HEK293 (cell line): ENCODE results near the gene PMAIP1.

ENCODE experiments used
- CTCF ChIA-PET: fragments of 350-600 bp; formaldehyde crosslinking; extraction: SDS; loops from one replicate; lab custom pipeline; 2021; ENCODE audit warnings: antibody characterized with exemption; lab: Yijun Ruan, JAX
- POLR2A ChIA-PET: fragments of 300-600 bp; formaldehyde crosslinking; extraction: SDS; loops from one replicate; lab custom pipeline; 2020; ENCODE audit warnings: antibody characterized with exemption, inconsistent platforms; lab: Yijun Ruan, JAX
- H3K27ac ChIP-seq: fragments of 200-500 bp; sonication (Bioruptor generic); 2 replicates; pipeline ENCODE4 v1.5.1; 2014; ENCODE audit warnings: low read depth, low read length, control low read depth, inconsistent platforms; ENCODE audit errors: extremely low read depth
- H3K36me3 ChIP-seq, 2 experiments: fragments of 200-500 bp in 1 of 2; sonication (Bioruptor generic) in 1 of 2; 1 replicate in 1 of 2; 2 replicates in 1 of 2; pipeline ENCODE4 v1.5.1; 2014 to 2017; ENCODE audit warnings: inconsistent platforms in 2 of 2, low read length in 2 of 2; ENCODE audit not compliant: control insufficient read depth in 2 of 2, insufficient read depth in 1 of 2
- H3K4me1 ChIP-seq: fragments of 200-500 bp; sonication (Bioruptor generic); 2 replicates; pipeline ENCODE4 v1.5.1; 2014; ENCODE audit warnings: mild to moderate bottlenecking, low read length, inconsistent platforms; ENCODE audit not compliant: control insufficient read depth, insufficient read depth
- H3K4me3 ChIP-seq: 2 replicates; pipeline ENCODE4 v1.5.1; 2011; ENCODE audit warnings: low read depth, mild to moderate bottlenecking, control low read depth, low read length, moderate library complexity
- H3K9me3 ChIP-seq: fragments of 200-500 bp; sonication (Bioruptor generic); 2 replicates; pipeline ENCODE4 v1.5.1; 2014; ENCODE audit warnings: low read depth, low read length, inconsistent platforms; ENCODE audit not compliant: control insufficient read depth, insufficient read depth
- ATF2 ChIP-seq: fragments of 450-650 bp; formaldehyde crosslinking; IDR thresholded peaks from 2 replicates; pipeline ENCODE4 v1.5.1; 2016; ENCODE audit warnings: missing biosample characterization, missing genetic modification characterization, low read depth
- EGR2 ChIP-seq: fragments of 450-650 bp; formaldehyde crosslinking; IDR thresholded peaks from 2 replicates; pipeline ENCODE4 v1.5.1; 2016; ENCODE audit warnings: low read depth, missing biosample characterization, missing genetic modification characterization
- KLF10 ChIP-seq: fragments of 450-650 bp; IDR thresholded peaks from 2 replicates; pipeline ENCODE4 v1.5.1; 2018; ENCODE audit warnings: missing biosample characterization, mild to moderate bottlenecking, missing genetic modification characterization
- MYNN ChIP-seq: fragments of 450-650 bp; formaldehyde crosslinking; IDR thresholded peaks from 2 replicates; pipeline ENCODE4 v1.5.1; 2016; ENCODE audit warnings: missing biosample characterization, missing genetic modification characterization, borderline replicate concordance
- SP3 ChIP-seq: fragments of 450-650 bp; formaldehyde crosslinking; IDR thresholded peaks from 2 replicates; pipeline ENCODE4 v1.5.1; 2016; ENCODE audit warnings: missing biosample characterization, missing genetic modification characterization
- YY2 ChIP-seq: fragments of 450-650 bp; formaldehyde crosslinking; IDR thresholded peaks from 2 replicates; pipeline ENCODE4 v1.5.1; 2016; ENCODE audit warnings: missing biosample characterization, missing genetic modification characterization
- ZFP37 ChIP-seq: fragments of 450-650 bp; formaldehyde crosslinking; IDR thresholded peaks from 2 replicates; pipeline ENCODE4 v1.5.1; 2016; ENCODE audit warnings: missing biosample characterization, missing genetic modification characterization
- ZNF121 ChIP-seq: fragments of 450-650 bp; formaldehyde crosslinking; IDR thresholded peaks from 2 replicates; pipeline ENCODE4 v1.5.1; 2016; ENCODE audit warnings: missing biosample characterization, missing genetic modification characterization
- ZNF174 ChIP-seq: fragments of 450-650 bp; formaldehyde crosslinking; IDR thresholded peaks from 2 replicates; pipeline ENCODE4 v1.5.0; 2017; ENCODE audit warnings: missing biosample characterization, mild to moderate bottlenecking, missing genetic modification characterization
- ZNF302 ChIP-seq: fragments of 450-650 bp; formaldehyde crosslinking; IDR thresholded peaks from 2 replicates; pipeline ENCODE4 v1.5.1; 2016; ENCODE audit warnings: missing biosample characterization, missing genetic modification characterization, low read depth
- ZNF37A ChIP-seq: fragments of 450-650 bp; IDR thresholded peaks from 2 replicates; pipeline ENCODE4 v1.5.1; 2018; ENCODE audit warnings: missing biosample characterization, missing genetic modification characterization
- ZNF433 ChIP-seq: fragments of 450-650 bp; formaldehyde crosslinking; IDR thresholded peaks from 2 replicates; pipeline ENCODE4 v1.5.1; 2016; ENCODE audit warnings: missing biosample characterization, missing genetic modification characterization, low read depth
- ZNF514 ChIP-seq: fragments of 450-650 bp; formaldehyde crosslinking; IDR thresholded peaks from 2 replicates; pipeline ENCODE4 v1.5.1; 2016; ENCODE audit warnings: missing biosample characterization, missing genetic modification characterization
- ZNF561 ChIP-seq: fragments of 450-650 bp; IDR thresholded peaks from 2 replicates; pipeline ENCODE4 v1.5.1; 2018; ENCODE audit warnings: missing biosample characterization, missing genetic modification characterization, borderline replicate concordance
- ZNF624 ChIP-seq: fragments of 450-650 bp; formaldehyde crosslinking; IDR thresholded peaks from 2 replicates; pipeline ENCODE4 v1.5.1; 2017; ENCODE audit warnings: missing biosample characterization, missing genetic modification characterization
- ZNF701 ChIP-seq: fragments of 450-650 bp; formaldehyde crosslinking; IDR thresholded peaks from 2 replicates; pipeline ENCODE4 v1.5.1; 2016; ENCODE audit warnings: missing biosample characterization, missing genetic modification characterization
- ZNF76 ChIP-seq: fragments of 450-650 bp; formaldehyde crosslinking; IDR thresholded peaks from 2 replicates; pipeline ENCODE4; 2016; ENCODE audit warnings: low read depth, missing biosample characterization, missing genetic modification characterization, borderline replicate concordance
- TF ChIP-seq, protein P1 (sequence below): fragments of 450-650 bp; formaldehyde crosslinking; IDR thresholded peaks from 2 replicates; pipeline ENCODE4 v1.5.1; 2016; ENCODE audit warnings: missing biosample characterization, missing genetic modification characterization, borderline replicate concordance
- TF ChIP-seq, protein P2 (sequence below): fragments of 450-650 bp; formaldehyde crosslinking; IDR thresholded peaks from 2 replicates; pipeline ENCODE4 v1.5.1; 2017; ENCODE audit warnings: missing biosample characterization, missing genetic modification characterization
- TF ChIP-seq, protein P3 (sequence below): fragments of 450-650 bp; formaldehyde crosslinking; IDR thresholded peaks from 2 replicates; pipeline ENCODE4 v1.5.1; 2016; ENCODE audit warnings: missing biosample characterization, missing genetic modification characterization

Gene PMAIP1

GRCh38 chr18:59923539-59924196 lies 23.9 kb downstream of the PMAIP1 start (continued):
- TF ChIP-seq, protein P1, sequence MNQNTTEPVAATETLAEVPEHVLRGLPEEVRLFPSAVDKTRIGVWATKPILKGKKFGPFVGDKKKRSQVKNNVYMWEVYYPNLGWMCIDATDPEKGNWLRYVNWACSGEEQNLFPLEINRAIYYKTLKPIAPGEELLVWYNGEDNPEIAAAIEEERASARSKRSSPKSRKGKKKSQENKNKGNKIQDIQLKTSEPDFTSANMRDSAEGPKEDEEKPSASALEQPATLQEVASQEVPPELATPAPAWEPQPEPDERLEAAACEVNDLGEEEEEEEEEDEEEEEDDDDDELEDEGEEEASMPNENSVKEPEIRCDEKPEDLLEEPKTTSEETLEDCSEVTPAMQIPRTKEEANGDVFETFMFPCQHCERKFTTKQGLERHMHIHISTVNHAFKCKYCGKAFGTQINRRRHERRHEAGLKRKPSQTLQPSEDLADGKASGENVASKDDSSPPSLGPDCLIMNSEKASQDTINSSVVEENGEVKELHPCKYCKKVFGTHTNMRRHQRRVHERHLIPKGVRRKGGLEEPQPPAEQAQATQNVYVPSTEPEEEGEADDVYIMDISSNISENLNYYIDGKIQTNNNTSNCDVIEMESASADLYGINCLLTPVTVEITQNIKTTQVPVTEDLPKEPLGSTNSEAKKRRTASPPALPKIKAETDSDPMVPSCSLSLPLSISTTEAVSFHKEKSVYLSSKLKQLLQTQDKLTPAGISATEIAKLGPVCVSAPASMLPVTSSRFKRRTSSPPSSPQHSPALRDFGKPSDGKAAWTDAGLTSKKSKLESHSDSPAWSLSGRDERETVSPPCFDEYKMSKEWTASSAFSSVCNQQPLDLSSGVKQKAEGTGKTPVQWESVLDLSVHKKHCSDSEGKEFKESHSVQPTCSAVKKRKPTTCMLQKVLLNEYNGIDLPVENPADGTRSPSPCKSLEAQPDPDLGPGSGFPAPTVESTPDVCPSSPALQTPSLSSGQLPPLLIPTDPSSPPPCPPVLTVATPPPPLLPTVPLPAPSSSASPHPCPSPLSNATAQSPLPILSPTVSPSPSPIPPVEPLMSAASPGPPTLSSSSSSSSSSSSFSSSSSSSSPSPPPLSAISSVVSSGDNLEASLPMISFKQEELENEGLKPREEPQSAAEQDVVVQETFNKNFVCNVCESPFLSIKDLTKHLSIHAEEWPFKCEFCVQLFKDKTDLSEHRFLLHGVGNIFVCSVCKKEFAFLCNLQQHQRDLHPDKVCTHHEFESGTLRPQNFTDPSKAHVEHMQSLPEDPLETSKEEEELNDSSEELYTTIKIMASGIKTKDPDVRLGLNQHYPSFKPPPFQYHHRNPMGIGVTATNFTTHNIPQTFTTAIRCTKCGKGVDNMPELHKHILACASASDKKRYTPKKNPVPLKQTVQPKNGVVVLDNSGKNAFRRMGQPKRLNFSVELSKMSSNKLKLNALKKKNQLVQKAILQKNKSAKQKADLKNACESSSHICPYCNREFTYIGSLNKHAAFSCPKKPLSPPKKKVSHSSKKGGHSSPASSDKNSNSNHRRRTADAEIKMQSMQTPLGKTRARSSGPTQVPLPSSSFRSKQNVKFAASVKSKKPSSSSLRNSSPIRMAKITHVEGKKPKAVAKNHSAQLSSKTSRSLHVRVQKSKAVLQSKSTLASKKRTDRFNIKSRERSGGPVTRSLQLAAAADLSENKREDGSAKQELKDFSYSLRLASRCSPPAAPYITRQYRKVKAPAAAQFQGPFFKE (tag by site-specific recombination): no peak
- no peak for TF ChIP-seq SP3
- no peak for TF ChIP-seq ZNF76
- TF ChIP-seq ZNF37A (tag by site-specific recombination): no peak
- TF ChIP-seq, protein P2, sequence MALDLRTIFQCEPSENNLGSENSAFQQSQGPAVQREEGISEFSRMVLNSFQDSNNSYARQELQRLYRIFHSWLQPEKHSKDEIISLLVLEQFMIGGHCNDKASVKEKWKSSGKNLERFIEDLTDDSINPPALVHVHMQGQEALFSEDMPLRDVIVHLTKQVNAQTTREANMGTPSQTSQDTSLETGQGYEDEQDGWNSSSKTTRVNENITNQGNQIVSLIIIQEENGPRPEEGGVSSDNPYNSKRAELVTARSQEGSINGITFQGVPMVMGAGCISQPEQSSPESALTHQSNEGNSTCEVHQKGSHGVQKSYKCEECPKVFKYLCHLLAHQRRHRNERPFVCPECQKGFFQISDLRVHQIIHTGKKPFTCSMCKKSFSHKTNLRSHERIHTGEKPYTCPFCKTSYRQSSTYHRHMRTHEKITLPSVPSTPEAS (tag by site-specific recombination): no peak
- no peak for TF ChIP-seq ZNF624 (tag by site-specific recombination)

- ChIA-PET POLR2A (no interaction called here), CTCF (interaction anchor here (0.7 to 1.1 kb wide), 2 partner anchors 10 to 89 kb away, joined by 3 read pairs; no protein-coding TSS in a partner anchor)
- Histone ChIP-seq H3K4me3 (no peak overlapping the region), H3K9me3 (no peaks in the 10 kb centered on the region), H3K4me1 (no peaks in the 10 kb centered on the region), H3K36me3 (no peaks in the 10 kb centered on the region), H3K27ac (no peak overlapping the region)
- TF ChIP-seq ZNF121 (peak; percentile 86), ZFP37 (tag by site-specific recombination) (no peak)
Measured at GRCh38 chr18:59926131-59926530, 26.3 kb downstream of the PMAIP1 start.

DNA sequence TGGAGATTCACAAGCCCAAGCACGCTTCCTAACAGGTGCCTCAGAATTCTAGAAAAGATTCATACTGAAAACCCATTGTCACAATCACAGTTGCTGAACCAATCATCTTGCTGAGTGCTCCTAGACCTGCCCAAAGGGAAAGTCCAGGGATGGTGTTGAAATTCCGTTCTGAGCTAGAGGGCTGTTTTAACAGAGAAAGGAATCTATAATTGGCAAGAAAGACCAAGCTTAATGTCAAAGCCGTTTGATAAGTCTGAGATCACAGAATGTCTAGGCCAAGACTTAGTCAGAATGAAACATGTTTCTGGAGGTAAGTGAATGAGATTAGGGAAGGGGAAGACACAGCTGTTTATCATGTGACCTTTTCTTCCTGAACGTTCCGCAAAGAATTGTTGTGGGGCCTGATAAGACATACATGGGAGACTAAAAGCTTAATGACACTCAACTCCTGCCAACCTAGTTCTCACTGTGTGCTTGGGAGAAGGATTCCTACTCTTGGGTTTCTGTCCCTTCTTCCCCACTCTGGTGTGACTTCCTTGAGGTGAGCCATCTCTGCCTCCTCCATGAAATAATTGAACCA lies 27.5 kb downstream of the PMAIP1 start:
- ChIA-PET CTCF (interaction anchor here (0.5 to 1.1 kb wide), 3 partner anchors 9 to 45 kb away, joined by 3 to 5 read pairs (median 3); no protein-coding TSS in a partner anchor), POLR2A (interaction anchor here (1.6 kb wide), 1 partner anchor 27 kb away, joined by 7 read pairs; no protein-coding TSS in a partner anchor)
- no peaks in the 10 kb centered on the region for H3K4me1 ChIP-seq
- no peak overlapping the region for H3K4me3 ChIP-seq
- H3K9me3 ChIP-seq: no peaks in the 10 kb centered on the region
- no peaks in the 10 kb centered on the region for H3K36me3 ChIP-seq
- H3K27ac ChIP-seq: no peak overlapping the region
- no peak for TF ChIP-seq ZNF561 (tag by site-specific recombination)
- TF ChIP-seq ZNF514 (tag by site-specific recombination): no peak
- no peak for TF ChIP-seq MYNN (tag by site-specific recombination)
- TF ChIP-seq EGR2: no peak
- TF ChIP-seq ZNF433 (tag by site-specific recombination): no peak
- TF ChIP-seq ZNF174: no peak
- no peak for TF ChIP-seq ZNF701 (tag by site-specific recombination)
- TF ChIP-seq, protein P3, sequence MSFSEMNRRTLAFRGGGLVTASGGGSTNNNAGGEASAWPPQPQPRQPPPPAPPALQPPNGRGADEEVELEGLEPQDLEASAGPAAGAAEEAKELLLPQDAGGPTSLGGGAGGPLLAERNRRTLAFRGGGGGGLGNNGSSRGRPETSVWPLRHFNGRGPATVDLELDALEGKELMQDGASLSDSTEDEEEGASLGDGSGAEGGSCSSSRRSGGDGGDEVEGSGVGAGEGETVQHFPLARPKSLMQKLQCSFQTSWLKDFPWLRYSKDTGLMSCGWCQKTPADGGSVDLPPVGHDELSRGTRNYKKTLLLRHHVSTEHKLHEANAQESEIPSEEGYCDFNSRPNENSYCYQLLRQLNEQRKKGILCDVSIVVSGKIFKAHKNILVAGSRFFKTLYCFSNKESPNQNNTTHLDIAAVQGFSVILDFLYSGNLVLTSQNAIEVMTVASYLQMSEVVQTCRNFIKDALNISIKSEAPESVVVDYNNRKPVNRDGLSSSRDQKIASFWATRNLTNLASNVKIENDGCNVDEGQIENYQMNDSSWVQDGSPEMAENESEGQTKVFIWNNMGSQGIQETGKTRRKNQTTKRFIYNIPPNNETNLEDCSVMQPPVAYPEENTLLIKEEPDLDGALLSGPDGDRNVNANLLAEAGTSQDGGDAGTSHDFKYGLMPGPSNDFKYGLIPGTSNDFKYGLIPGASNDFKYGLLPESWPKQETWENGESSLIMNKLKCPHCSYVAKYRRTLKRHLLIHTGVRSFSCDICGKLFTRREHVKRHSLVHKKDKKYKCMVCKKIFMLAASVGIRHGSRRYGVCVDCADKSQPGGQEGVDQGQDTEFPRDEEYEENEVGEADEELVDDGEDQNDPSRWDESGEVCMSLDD: no peak
- no peak for TF ChIP-seq YY2 (tag by site-specific recombination)
- no peak for TF ChIP-seq KLF10 (tag by site-specific recombination)
- TF ChIP-seq ATF2 (tag by site-specific recombination): no peak
- no peak for TF ChIP-seq ZNF302 (tag by site-specific recombination)
